Body of pancreas (tissue), 4 donors: ENCODE results near the gene NARF.

Experiments
- POLR2A ChIP-seq, 3 donors: fragments of 450-650 bp; IDR thresholded peaks; one replicate each; pipeline ENCODE4 v1.6.1; 2016; ENCODE audit warnings: antibody characterized with exemption in 3 of 3, mild to moderate bottlenecking in 2 of 3
- TF ChIP-seq, protein P1 (sequence below), 7 experiments: fragments of 450-650 bp in 4 of 7; fragments of 200-600 bp in 3 of 7; sonication (generic) in 3 of 7; IDR thresholded peaks; one replicate each; pipeline ENCODE4 v1.5.1; 2016 to 2019; ENCODE audit warnings: antibody characterized with exemption in 7 of 7

- TF ChIP-seq, protein P1, sequence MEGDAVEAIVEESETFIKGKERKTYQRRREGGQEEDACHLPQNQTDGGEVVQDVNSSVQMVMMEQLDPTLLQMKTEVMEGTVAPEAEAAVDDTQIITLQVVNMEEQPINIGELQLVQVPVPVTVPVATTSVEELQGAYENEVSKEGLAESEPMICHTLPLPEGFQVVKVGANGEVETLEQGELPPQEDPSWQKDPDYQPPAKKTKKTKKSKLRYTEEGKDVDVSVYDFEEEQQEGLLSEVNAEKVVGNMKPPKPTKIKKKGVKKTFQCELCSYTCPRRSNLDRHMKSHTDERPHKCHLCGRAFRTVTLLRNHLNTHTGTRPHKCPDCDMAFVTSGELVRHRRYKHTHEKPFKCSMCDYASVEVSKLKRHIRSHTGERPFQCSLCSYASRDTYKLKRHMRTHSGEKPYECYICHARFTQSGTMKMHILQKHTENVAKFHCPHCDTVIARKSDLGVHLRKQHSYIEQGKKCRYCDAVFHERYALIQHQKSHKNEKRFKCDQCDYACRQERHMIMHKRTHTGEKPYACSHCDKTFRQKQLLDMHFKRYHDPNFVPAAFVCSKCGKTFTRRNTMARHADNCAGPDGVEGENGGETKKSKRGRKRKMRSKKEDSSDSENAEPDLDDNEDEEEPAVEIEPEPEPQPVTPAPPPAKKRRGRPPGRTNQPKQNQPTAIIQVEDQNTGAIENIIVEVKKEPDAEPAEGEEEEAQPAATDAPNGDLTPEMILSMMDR (IDR thresholded peaks at IDR 0.05) = no peak
- TF ChIP-seq POLR2A (IDR thresholded peaks at IDR 0.05) = no peak
These were observed 71.4 kb downstream of the NARF start for GRCh38 chr17:82529914-82530300.
